GM19438 (cell line): ENCODE results near the gene HLA-DMB.
A peak's percentile ranks its signal among the peaks of the same experiment; 100 is the strongest.

Experiments
- ATAC-seq: cut with Tn5 transposase; IDR thresholded peaks from one replicate; pipeline ENCODE4 v1.9.1; 2021; ENCODE audit warnings: low read depth; ENCODE audit not compliant: unreplicated experiment

HLA-DMB gene

DNA sequence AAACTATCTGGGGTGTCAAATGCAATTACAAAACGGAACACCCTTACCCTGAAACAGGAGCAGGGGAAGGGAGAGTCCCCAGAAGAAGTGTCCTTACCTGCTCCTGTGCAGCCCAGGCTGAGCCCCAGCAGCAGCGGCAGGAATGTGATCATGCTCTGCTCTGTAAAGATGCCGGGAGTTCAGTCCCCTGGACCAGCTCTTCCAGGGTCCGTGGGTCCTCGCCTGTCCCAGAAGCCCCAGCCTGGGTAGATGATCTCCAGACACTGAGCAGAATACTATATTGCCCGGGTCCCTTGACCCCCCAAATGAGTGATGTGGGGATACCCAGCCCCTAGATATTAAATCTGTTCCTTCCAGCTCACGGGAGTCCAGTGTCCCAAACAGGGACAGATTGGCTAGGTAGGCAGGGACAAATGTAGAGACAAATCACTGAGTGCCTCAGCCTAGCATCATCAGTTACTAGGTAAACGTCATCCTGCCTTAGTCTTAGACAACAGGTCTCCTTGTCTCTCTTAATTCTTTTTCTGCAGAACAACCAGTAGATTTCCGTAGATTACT is at the start of gene HLA-DMB:
HLA-DMB (minus strand) TSS at position 373 of the 558 bp plus-strand sequence; CDS start at position 152, 221 bp downstream.
- peak; percentile 58 for ATAC-seq

DNA sequence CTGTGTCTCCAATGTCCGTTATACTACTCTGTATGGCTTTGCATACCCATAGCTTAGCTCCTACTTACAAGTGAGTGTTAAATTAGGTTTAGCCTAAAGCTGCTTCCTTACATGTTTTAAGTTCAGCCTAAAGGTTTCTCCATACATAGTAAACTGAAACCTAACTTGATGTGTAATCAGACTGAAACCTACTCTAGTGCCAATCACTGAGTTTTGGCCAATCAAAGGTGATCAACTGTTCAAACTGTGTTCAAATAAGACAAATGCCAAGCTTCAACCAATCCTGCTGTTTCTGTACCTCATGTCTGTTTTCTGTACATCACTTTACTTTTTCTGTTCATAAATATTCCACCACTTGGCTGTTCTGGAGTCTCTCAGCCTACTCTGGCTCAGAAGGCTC is 48.5 kb upstream of the HLA-DMB start:
- no peak for ATAC-seq

- ATAC-seq, result no peak
These were observed 44.0 kb upstream of the HLA-DMB start for GRCh38 chr6:32984622-32985389.

DNA sequence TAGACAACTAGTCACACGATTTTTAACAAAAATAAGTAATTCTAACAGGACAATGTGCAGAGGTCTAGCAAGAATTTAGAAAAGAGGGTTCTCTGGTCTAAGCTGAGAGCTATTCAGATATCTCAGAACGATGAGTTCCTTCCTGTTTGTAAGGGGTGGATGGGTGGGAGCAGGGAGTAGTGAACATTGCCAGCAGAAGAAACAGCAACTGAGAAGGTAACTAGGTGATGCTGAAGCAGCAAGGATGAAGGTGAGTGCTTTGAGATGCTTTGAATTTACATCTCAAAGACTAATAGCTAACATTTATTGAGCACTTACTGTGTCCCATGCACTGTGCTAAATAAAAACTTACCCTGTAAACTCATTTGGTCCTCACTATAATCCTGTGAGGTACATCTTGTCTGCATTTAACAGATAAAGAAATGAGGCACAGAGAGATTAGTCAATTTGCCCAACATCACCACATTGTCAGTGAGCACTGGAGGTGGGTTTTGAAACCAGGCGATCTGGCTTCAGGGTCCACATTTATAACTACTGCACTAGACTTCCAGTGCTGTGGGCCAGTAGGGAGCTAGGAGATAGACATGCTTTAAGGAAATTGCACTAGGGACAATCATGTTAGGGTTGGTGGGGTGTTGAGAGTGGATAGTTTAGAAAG is 43.3 kb upstream of the HLA-DMB start:
- no peak for ATAC-seq

GRCh38 chr6:32983493-32983848 is 42.6 kb upstream of the HLA-DMB start:
- ATAC-seq, result no peak

GRCh38 chr6:32982702-32983492 is 42.1 kb upstream of the HLA-DMB start:
- no peak for ATAC-seq

- no peak for ATAC-seq
These were observed 41.4 kb upstream of the HLA-DMB start for GRCh38 chr6:32982084-32982701.

GRCh38 chr6:32980488-32981038 is 39.7 kb upstream of the HLA-DMB start:
- ATAC-seq, result no peak

DNA sequence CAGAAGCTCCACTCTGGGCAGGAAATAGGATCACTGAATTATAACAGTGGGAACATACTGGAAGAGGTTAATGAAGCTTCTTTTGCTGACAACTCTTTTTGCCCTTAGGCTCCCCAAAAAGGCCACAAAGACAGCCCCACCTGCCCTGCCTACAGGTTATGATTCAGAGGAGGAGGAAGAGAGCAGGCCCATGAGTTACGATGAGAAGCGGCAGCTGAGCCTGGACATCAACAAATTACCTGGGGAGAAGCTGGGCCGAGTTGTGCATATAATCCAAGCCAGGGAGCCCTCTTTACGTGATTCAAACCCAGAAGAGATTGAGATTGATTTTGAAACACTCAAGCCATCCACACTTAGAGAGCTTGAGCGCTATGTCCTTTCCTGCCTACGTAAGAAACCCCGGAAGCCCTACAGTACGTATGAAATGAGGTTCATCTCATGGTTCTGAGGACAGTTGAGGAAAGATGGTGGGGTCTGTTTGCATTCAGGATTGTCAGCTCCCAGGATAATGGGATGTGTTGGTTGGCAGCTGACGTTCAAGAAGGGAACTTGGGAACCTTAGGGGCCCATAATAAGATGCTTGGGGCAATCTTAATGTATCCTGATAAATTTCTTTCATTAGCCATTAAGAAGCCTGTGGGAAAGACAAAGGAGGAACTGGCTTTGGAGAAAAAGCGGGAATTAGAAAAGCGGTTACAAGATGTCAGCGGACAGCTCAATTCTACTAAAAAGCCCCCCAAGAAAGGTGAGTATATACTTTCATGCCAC is 39.1 kb upstream of the HLA-DMB start:
- ATAC-seq, result no peak

- ATAC-seq, result no peak
These were observed 37.1 kb upstream of the HLA-DMB start for GRCh38 chr6:32977953-32978324.

GRCh38 chr6:32977272-32977952 is 36.6 kb upstream of the HLA-DMB start:
- no peak for ATAC-seq

DNA sequence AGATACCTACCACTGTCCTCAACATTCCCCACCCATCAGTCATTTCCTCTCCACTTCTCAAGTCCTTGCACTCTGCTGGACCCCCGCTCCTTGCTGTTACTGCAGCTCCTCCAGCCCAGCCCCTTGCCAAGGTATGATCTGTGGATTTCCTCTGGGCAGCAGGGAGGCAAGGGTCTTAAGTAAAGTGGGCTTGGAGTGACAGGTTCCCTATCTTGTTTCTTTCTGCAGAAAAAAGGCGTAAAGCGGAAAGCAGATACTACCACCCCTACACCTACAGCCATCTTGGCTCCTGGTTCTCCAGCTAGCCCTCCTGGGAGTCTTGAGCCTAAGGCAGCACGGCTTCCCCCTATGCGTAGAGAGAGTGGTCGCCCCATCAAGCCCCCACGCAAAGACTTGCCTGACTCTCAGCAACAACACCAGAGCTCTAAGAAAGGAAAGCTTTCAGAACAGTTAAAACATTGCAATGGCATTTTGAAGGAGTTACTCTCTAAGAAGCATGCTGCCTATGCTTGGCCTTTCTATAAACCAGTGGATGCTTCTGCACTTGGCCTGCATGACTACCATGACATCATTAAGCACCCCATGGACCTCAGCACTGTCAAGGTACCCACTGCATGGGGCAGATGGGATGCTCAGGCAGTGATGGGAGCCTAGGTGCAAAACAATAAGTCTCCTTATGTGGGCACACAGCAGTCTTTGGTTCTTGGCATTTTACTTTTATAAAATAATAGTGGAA is 35.7 kb upstream of the HLA-DMB start:
- ATAC-seq, result no peak

DNA sequence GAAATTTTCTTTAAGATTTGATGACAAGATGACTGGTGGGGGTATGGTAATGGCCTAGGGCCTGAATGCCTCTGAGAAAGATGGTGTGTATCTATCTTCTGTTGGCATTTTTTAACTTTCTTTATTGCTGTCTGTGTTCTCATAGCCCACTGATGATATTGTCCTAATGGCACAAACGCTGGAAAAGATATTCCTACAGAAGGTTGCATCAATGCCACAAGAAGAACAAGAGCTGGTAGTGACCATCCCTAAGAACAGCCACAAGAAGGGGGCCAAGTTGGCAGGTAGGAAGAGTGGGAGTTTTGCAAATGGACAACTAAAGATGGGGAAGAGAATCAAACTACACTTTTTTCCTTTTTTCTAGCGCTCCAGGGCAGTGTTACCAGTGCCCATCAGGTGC is 35.1 kb upstream of the HLA-DMB start:
- no peak for ATAC-seq

GRCh38 chr6:32974541-32975308 is 33.9 kb upstream of the HLA-DMB start:
- ATAC-seq, result no peak

DNA sequence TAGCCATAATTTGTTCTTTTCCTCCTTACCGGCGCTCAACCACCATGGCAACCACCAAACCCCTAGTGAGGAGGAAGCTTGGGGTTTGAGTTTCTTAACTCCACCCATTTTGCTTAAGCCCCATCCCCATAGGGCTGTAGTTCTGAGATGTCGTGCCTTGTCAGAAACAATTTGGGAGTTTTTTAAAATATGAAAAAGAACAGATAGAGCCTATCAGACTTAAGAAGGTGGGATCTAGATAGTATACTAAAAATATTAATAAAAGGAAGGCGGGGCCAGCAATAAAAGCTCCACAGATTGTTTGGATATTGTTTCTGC is 33.1 kb upstream of the HLA-DMB start:
- no peak for ATAC-seq

GRCh38 chr6:32973144-32974015 is 32.6 kb upstream of the HLA-DMB start:
- no peak for ATAC-seq
